NOMO-1 (cell line): ENCODE measurements around the gene PHF12.

ENCODE experiments used
- DNase-seq, 2 experiments: peaks; one replicate each; lab custom pipeline; 2025; ENCODE audit not compliant: unreplicated experiment in 2 of 2; lab: John Stamatoyannopoulos, UW

Gene PHF12

GRCh38 chr17:28951428-28951990 is at the start of gene PHF12:
PHF12 (minus strand) TSS chr17:28951518; CDS start chr17:28950960, 558 bp downstream.
- DNase-seq, result peak; percentile 99 to 100

- DNase-seq, result no peak
Measured at GRCh38 chr17:29000973-29001372, 49.7 kb upstream of the PHF12 start.

GRCh38 chr17:28999206-28999605 is 47.9 kb upstream of the PHF12 start:
- DNase-seq, result no peak

- no peak for DNase-seq
Measured at GRCh38 chr17:28997806-28998205, 46.5 kb upstream of the PHF12 start.

- DNase-seq, result no peak
Measured at GRCh38 chr17:28996554-28997096, 45.3 kb upstream of the PHF12 start.

GRCh38 chr17:28993645-28994426 is 42.5 kb upstream of the PHF12 start:
- DNase-seq, result no peak

GRCh38 chr17:28992625-28993600 is 41.6 kb upstream of the PHF12 start:
- DNase-seq, result no peak

GRCh38 chr17:28992185-28992584 is 40.9 kb upstream of the PHF12 start:
- DNase-seq, result no peak

GRCh38 chr17:28991779-28992178 is 40.5 kb upstream of the PHF12 start:
- no peak for DNase-seq

- DNase-seq, result no peak
Measured at GRCh38 chr17:28989028-28989427, 37.7 kb upstream of the PHF12 start.

GRCh38 chr17:28988475-28988874 is 37.2 kb upstream of the PHF12 start:
- no peak for DNase-seq

- no peak for DNase-seq
Measured at GRCh38 chr17:28986714-28987655, 35.7 kb upstream of the PHF12 start.

- DNase-seq, result no peak
Measured at GRCh38 chr17:28985950-28986713, 34.8 kb upstream of the PHF12 start.

GRCh38 chr17:28983286-28984230 is 32.2 kb upstream of the PHF12 start:
- DNase-seq, result no peak

- DNase-seq, result peak; percentile 82 to 97
Measured at GRCh38 chr17:28982131-28982793, 30.9 kb upstream of the PHF12 start.

- DNase-seq, result no peak
Measured at GRCh38 chr17:28978356-28978964, 27.1 kb upstream of the PHF12 start.
